HepG2 (cell line): ENCODE data around the gene CHST6. TPM values are rescaled to one million over a fixed set of nuclear protein-coding genes. Genes with fewer than 3 reads are reported as not detected.

Experiments used
- BHLHE40 ChIP-seq: IDR thresholded peaks from 2 replicates; pipeline ENCODE4 v1.6.1; 2011; ENCODE audit warnings: low read length, improper control_type of control experiment
- CENPBD1 ChIP-seq: sonication (generic); formaldehyde crosslinking; IDR thresholded peaks from 2 replicates; pipeline ENCODE4 v1.8.0; 2022; ENCODE audit warnings: missing genetic modification reagents, low read depth, mild to moderate bottlenecking, borderline replicate concordance
- GLI4 ChIP-seq: sonication (generic); formaldehyde crosslinking; IDR thresholded peaks from 2 replicates; pipeline ENCODE4 v1.5.1; 2020; ENCODE audit warnings: missing genetic modification reagents, mild to moderate bottlenecking, moderate library complexity, borderline replicate concordance
- HNRNPUL1 ChIP-seq: fragments of 200-400 bp; formaldehyde crosslinking; IDR thresholded peaks from 2 replicates; pipeline ENCODE4 v1.6.1; 2017; ENCODE audit warnings: low read depth, mild to moderate bottlenecking, low read length, moderate library complexity
- IKZF1 ChIP-seq: fragments of 450-650 bp; IDR thresholded peaks from 2 replicates; pipeline ENCODE4 v1.7.1; 2016
- IRX3 ChIP-seq: sonication (generic); formaldehyde crosslinking; IDR thresholded peaks from 2 replicates; pipeline ENCODE4 v1.8.1; 2023; ENCODE audit warnings: mild to moderate bottlenecking, low read depth, missing genetic modification reagents, borderline replicate concordance
- KLF13 ChIP-seq: sonication (generic); formaldehyde crosslinking; IDR thresholded peaks from 2 replicates; pipeline ENCODE4 v1.4.0; 2020; ENCODE audit warnings: mild to moderate bottlenecking, missing genetic modification reagents
- MED13 ChIP-seq: sonication (generic); formaldehyde crosslinking; IDR thresholded peaks from 2 replicates; pipeline ENCODE4 v1.5.0; 2020; ENCODE audit warnings: missing genetic modification reagents
- MLXIP ChIP-seq: sonication (generic); formaldehyde crosslinking; IDR thresholded peaks from 2 replicates; pipeline ENCODE4 v1.9.0; 2021; ENCODE audit warnings: missing genetic modification reagents, borderline replicate concordance
- MNT ChIP-seq: fragments of 450-650 bp; IDR thresholded peaks from 2 replicates; pipeline ENCODE4 v1.6.1; 2016
- PHF20 ChIP-seq: sonication (generic); formaldehyde crosslinking; IDR thresholded peaks from 2 replicates; pipeline ENCODE4 v1.5.0; 2020; ENCODE audit warnings: mild to moderate bottlenecking, missing genetic modification reagents
- SATB2 ChIP-seq: sonication (generic); formaldehyde crosslinking; IDR thresholded peaks from 2 replicates; pipeline ENCODE4 v1.5.0; 2020; ENCODE audit warnings: missing genetic modification reagents
- SOX6 ChIP-seq, 2 experiments: fragments of 450-650 bp in 1 of 2; sonication (generic) in 1 of 2; formaldehyde crosslinking in 1 of 2; IDR thresholded peaks; 2 replicates each; pipeline versions ENCODE4 v1.4.0 to v1.6.1; 2017 to 2020; ENCODE audit warnings: antibody characterized with exemption in 1 of 2, mild to moderate bottlenecking in 1 of 2, missing genetic modification reagents in 1 of 2
- TBX3 ChIP-seq: fragments of 450-650 bp; IDR thresholded peaks from 2 replicates; pipeline ENCODE4 v1.6.1; 2017; ENCODE audit warnings: antibody characterized with exemption, mild to moderate bottlenecking, inconsistent platforms, borderline replicate concordance
- ZNF484 ChIP-seq: sonication (generic); formaldehyde crosslinking; IDR thresholded peaks from 2 replicates; pipeline ENCODE4 v1.5.1; 2020; ENCODE audit warnings: mild to moderate bottlenecking, low read depth, missing genetic modification reagents, borderline replicate concordance
- ZNF564 ChIP-seq: sonication (generic); formaldehyde crosslinking; IDR thresholded peaks from 2 replicates; pipeline ENCODE4 v1.8.1; 2023; ENCODE audit warnings: mild to moderate bottlenecking, missing genetic modification reagents
- ZNF569 ChIP-seq: sonication (generic); formaldehyde crosslinking; IDR thresholded peaks from 2 replicates; pipeline ENCODE4 v1.5.0; 2020; ENCODE audit warnings: mild to moderate bottlenecking, missing genetic modification reagents, moderate library complexity, borderline replicate concordance
- ZNF678 ChIP-seq: sonication (generic); formaldehyde crosslinking; IDR thresholded peaks from 2 replicates; pipeline ENCODE4 v1.4.0; 2020; ENCODE audit warnings: mild to moderate bottlenecking, missing genetic modification reagents
- ZNF749 ChIP-seq: sonication (generic); formaldehyde crosslinking; IDR thresholded peaks from 2 replicates; pipeline ENCODE4 v1.8.0; 2022; ENCODE audit warnings: mild to moderate bottlenecking, missing genetic modification reagents, moderate library complexity, borderline replicate concordance
- ZNF891 ChIP-seq: sonication (generic); formaldehyde crosslinking; IDR thresholded peaks from 2 replicates; pipeline ENCODE4 v1.5.0; 2020; ENCODE audit warnings: mild to moderate bottlenecking, missing genetic modification reagents
- ZSCAN21 ChIP-seq: sonication (generic); formaldehyde crosslinking; IDR thresholded peaks from 2 replicates; pipeline ENCODE4 v1.8.0; 2022; ENCODE audit warnings: mild to moderate bottlenecking, missing genetic modification reagents, moderate library complexity, borderline replicate concordance
- polyA plus RNA-seq, 8 experiments: library from polyadenylated mRNA; depleted of rRNA in 3 of 8; stranded (reverse) in 7 of 8; unstranded in 1 of 8; fragments of >200 nt; fragmentation: Illumina TruSeq in 4 of 8; extraction: Trizol in 4 of 8; gene quantifications; 2 replicates each; pipeline versions ENCODE4 v1.2.1 to v1.2.3, GENCODE V29; 2011 to 2016; ENCODE audit warnings: low read depth in 4 of 8, missing spikeins in 1 of 8, mixed read lengths in 1 of 8; ENCODE audit not compliant: insufficient read depth in 1 of 8
- total RNA-seq, 5 experiments: library from RNA; depleted of rRNA; stranded (reverse); fragments of >200 nt; fragmentation: Illumina TruSeq; extraction: Trizol; gene quantifications; 2 replicates each; pipeline ENCODE4 v1.2.3, GENCODE V29; 2016; ENCODE audit warnings: low read depth in 1 of 5

CHST6 gene
- total and polyA plus RNA-seq, 2 of the 13 experiments (the other 11 are each of a cell fraction or from before 2014, with no cell fraction given), result 0.18 to 0.91 TPM

GRCh38 chr16:75464122-75464918 lies 30.9 kb downstream of the CHST6 start, which contains the start of gene TMEM170A (continued):
- TF ChIP-seq CENPBD1 (CRISPR knock-in tag), result 0 out of 2 replicates have a peak, but pooled peaks have one; percentile 71
- TF ChIP-seq HNRNPUL1, result peak; percentile 72; the same call in 1 of the 2 replicates
- TF ChIP-seq GLI4 (CRISPR knock-in tag), result no peak; the same call in 1 of the 2 replicates
- TF ChIP-seq ZNF891 (CRISPR knock-in tag), result peak; percentile 91; the same call in 1 of the 2 replicates
- peak; percentile 95 for TF ChIP-seq ZSCAN21 (CRISPR knock-in tag)
- no peak for TF ChIP-seq ZNF569 (CRISPR knock-in tag)
- TF ChIP-seq PHF20, result peak; percentile 76
- no peak for TF ChIP-seq KLF13 (CRISPR knock-in tag)
- no peak for TF ChIP-seq SATB2 (CRISPR knock-in tag)
- peak; percentile 92 for TF ChIP-seq TBX3
- 0 out of 2 replicates have a peak, but pooled peaks have one; percentile 80 for TF ChIP-seq ZNF564 (CRISPR knock-in tag)
- no peak; the same call in 1 of the 2 replicates for TF ChIP-seq MED13 (CRISPR knock-in tag)
- TF ChIP-seq IKZF1, result no peak
- TF ChIP-seq SOX6 (IDR thresholded peaks at IDR 0.05), result no peak
- peak; percentile 80 for TF ChIP-seq SOX6 (CRISPR knock-in tag; IDR thresholded peaks at IDR 0.05)
- no peak for TF ChIP-seq MLXIP (CRISPR knock-in tag)
- peak; percentile 63; the same call in 1 of the 2 replicates for TF ChIP-seq MNT
- peak; percentile 97 for TF ChIP-seq ZNF749
- 0 out of 2 replicates have a peak, but pooled peaks have one; percentile 14 for TF ChIP-seq ZNF678 (CRISPR knock-in tag)
- no peak for TF ChIP-seq ZNF484 (CRISPR knock-in tag)
- no peak; the same call in 1 of the 2 replicates for TF ChIP-seq IRX3 (CRISPR knock-in tag)
- TF ChIP-seq BHLHE40, result no peak
